Measurements from ENCODE around the gene PRKG1.

PRKG1 gene

DNA sequence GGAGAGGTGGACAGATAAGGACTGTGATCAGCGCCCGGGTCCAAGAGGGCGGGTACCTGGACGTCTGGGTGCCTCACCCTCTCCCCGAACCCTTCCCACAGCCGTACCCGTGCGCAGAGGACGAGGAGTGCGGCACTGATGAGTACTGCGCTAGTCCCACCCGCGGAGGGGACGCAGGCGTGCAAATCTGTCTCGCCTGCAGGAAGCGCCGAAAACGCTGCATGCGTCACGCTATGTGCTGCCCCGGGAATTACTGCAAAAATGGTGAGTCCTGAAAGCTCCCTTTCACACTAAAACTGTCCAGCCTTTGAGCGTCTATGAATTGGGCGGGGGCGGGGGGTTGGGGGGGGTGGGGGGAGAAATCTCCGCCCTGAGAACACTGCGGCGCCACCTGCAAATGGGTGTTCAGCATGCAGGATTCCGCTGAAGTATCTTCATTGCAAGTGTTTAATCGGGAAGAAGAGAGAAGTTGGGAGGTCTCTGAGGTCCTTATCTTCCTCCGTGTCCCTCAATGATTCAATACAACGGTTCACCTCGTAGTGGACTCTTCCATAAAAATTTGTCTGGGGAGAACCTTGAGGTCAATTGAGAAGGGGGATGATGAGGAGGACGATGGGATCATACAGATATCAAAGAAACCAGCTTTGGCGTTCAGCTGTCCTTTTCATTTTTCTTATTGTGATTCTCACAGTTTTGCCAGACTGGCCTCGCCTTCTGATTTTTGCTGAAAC is 1240.7 kb downstream of the PRKG1 start:
- no peak for DNase-seq

DNA sequence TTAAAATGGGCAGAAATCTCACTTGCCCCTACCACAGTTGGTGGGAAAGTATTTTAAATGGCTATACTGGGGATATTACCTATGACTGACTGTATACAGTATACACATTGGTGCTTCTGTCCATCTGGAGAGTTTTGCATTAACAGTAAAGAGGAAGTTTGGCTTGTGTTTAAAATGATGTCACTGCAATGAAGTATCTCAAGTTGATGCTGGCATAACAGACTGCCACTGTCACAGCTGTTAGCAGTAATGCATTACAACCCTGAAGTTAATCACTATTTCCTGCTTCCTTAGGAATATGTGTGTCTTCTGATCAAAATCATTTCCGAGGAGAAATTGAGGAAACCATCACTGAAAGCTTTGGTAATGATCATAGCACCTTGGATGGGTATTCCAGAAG is 1241.7 kb downstream of the PRKG1 start:
- no peak for DNase-seq

DNA sequence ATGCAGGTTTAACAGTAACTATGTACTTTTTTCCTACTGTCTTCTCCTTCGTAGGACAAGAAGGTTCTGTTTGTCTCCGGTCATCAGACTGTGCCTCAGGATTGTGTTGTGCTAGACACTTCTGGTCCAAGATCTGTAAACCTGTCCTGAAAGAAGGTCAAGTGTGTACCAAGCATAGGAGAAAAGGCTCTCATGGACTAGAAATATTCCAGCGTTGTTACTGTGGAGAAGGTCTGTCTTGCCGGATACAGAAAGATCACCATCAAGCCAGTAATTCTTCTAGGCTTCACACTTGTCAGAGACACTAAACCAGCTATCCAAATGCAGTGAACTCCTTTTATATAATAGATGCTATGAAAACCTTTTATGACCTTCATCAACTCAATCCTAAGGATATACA is 1242.2 kb downstream of the PRKG1 start:
- DNase-seq: no peak

DNA sequence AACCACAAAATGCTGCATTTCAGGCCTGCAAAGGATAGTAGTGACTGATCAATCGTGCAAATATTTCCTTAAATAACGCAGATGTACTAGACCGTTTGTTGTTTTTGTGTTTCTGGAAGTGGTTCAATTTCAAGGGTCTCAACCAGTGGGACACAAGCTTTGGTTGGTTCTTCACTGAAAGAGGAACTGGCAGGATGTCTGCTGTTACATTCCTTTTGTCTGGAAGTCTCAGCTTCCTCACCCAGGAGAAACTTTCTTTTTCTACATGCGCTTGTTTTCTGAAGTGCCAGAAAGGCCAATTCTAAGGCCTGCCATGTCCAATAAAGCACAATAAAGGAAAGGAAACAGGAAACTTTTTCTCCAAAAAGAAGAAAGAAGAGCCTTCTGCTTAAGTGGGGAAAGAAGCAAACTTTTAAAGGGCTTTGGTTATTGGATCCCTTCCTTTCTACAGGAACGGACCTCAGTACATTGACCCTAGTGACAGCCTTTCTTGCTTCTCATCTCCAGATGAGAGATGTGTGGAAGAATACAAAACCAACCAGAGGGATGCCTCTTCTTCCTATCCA is 1243.9 kb downstream of the PRKG1 start:
- no peak for DNase-seq

DNA sequence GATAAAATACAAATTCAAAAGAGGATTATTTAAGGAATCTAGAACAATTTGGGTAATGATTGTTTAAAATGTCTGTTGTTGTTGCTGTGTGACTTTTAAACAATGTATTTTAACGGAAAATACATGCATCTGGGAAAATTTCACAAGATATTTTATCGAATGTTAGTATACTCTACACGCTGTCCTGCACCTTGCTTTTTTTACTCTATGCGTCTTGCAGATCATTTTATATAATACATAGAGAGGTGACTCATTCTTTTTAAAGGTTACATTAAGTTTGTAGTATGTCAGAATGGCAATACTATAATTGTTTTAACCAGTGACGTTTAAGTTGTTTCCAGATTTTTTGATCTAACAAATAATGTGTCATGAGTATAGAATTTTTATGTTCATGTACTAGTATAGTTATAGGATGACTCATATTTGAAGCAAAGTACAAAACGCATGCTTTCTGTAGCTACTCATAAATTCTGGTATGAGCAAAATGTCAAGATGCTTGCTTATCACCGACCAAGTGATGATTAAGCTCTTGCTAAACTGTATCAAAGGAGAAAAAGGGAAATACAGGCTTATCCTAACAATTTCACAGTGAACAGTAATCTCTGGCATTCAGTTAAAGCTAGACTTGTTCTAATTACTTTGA is 1244.7 kb downstream of the PRKG1 start:
- DNase-seq: no peak

DNA sequence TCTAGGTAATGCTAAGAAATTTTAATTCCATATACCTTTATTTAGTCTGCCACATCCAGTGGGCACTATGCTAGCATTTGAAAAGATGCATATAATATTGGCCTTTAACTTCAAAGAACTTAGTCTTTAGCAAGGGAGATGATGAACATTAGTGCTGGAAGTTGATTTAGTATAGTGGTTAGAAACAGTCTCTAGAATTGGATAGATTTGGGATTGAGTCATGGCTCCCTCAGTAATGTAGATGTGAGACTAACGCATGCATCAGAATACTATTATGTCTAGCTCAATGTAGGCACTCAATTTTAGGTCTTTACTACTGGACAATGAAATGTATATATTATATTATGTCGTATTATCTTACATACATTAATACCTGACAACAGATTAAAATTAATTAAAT is 1245.6 kb downstream of the PRKG1 start:
- DNase-seq: no peak

DNA sequence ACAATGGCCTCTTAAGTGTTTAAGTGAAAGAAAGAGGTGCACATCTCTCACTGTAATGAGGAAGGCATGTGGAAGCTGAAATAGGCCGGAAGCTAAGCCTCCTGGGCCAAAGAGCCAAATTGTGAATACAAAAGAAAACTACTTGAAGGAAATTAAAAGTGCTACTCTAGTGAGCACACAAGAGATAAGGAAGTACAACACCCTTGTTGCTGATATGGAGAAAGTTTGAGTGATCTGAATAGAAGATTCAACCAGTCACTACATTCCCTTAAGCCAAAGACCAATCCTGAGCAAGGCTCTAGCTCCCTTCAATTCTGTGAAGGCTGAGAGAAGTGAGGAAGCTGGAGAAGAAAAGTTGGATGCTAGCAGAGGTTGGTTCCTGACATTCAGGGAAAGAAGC is 1248.0 kb downstream of the PRKG1 start:
- no peak for DNase-seq

DNA sequence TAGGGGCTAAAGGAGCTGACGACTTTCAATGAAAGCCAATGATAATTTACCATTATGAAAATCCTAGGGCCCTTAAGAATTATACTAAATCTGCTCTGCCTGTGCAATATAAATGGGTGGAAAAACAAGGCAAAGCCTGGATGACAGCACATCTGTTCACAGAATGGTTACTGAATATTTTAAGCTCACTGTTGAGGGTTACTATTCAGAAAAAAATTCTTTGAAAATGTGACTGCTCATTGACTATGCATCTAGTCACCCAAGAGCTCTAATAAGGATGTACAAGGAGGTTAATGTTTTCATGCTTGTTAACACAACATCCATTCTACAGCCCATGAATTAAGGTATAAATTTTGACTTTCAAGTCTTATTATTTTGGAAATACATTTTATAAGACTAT is 1248.6 kb downstream of the PRKG1 start:
- DNase-seq: no peak

DNA sequence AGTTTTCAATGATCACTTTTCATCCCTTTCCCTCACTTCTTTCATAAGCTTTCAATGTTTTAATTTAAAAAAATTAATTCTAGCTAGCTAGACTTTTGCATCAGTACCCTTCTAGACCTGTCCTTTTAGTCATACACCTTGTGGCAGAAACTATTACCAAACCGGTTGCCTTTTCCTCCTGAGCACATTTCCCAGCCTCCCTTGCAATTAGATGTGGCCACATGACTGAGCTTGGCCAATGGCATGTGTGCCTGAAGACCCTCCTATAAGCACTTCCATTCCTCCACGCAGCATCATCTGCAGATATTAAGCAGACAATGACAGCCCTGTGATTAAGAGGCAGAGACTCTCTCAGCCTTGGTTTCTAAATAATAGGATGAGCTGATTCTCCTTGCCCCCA is 1252.1 kb downstream of the PRKG1 start:
- DNase-seq: no peak

DNA sequence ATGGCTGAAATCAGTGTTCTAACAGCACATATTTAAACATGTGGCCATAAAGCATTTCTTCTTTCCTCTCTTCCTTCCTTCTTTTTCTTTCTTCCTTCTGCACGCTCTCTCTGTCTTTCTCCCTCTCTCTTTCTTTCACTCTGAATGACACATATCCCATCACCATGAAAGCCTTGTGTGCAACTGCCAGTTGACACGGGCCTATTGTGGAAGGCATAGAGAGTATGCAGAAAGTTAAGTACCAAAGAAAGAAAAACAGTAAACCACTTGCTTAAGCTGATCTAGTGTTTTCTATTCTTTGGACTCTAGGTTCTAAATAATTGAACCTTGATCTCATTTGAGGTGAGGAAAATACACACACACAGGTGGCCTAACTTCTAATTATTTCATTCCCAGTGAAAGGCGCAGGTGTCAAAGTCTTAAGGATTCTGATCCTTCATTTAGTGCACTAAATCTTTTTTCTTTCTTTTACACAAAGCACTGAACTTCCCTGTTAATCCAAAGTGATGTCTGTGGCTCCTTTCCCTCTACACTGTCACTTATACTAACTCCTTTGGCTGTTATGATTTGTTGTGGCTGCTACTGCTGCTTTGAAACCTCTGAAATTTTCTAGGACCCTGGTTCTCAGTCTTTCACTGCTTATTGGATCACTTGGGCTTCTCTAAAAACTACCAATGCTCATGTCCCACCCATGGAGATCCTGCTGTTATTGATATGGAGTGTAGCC is 1257.5 kb downstream of the PRKG1 start:
- DNase-seq: no peak

DNA sequence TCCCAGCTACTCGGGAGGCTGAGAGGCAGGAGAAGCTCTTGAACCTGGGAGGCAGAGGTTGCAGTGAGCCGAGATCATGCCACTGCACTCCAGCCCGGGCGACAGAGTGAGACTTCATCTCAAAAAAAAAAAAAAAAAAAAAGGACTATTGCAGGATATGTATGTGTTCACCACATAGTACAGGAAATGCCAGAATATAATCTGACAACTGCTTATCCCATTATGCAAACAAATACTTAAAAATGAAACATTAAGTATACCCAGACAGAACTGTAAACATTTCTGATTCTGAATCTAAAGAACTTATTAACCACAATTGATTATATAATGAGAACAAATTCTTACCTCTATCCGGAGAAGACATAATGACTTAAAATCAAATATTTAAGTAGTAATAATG is 1258.5 kb downstream of the PRKG1 start:
- DNase-seq: no peak

DNA sequence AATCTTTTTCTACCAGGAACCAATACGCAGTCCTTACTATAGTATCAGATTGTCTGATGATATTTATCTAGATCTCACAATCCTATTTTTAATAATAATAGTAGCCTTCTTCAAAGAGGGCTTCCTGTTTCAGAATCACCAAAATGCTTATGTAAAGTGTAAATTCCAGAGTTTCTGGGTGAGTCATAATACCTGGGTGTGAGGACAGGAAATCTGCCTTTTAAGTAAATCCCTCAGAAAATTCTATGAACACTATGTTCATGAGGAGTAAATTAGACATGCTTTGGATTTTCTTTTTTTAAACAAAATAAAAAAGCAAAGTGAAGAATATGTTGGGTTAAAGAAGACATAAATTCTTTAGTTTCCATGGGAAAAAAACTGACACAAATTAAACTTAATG is 1260.3 kb downstream of the PRKG1 start:
- no peak for DNase-seq

DNA sequence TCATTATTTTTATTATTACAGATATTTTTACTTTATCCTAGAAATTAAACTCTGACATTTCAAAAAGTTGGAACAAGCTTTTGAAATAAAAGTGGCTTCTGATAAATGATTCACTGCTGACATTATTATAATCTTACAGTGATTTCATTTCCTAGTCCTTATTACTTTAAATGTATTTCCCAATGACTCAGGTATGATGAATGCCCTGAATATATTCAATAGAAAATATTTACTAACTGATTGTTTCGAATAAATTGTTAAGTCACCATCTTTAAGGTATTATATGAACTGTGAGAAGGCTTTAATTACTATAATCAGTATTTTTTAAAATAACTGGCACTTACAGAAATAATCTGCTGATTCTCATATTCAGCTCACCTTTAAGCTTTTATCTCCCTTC is 1261.4 kb downstream of the PRKG1 start:
- no peak for DNase-seq

DNA sequence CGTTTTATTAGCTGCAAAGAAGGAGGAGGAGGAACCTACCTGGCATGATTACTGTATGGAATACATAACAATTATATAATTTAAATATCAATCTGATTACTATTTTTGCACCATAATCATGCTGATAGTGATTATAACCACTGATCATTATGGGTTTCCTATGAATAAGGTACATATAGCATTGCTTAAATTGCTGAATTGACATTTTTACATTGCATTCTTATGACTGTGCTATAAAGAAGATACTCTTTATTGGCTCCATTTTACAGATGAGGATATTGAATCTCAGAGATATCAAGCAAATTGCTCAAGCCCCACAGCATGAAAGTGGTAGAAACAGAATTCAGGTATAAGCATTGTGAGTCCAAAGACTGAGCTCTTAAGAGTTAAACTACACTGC is 1262.9 kb downstream of the PRKG1 start:
- DNase-seq: no peak

DNA sequence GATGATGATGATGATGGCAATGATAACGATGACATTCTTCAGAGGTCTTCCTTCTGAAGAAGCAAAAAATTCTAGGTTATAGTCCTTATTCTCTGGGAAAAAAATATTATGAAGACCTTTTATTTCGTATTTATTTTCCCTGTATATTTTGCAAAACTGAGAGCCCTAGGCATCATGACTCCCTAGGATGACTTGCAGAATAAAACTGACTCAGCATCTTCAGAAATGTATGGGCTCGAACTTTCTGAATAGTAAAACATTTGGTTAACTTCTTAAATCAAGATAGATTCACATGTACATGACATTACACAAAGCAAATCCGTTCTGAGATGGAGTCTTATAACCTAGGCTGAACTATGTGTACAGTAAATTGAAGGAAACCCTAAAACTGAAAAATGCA is 1269.2 kb downstream of the PRKG1 start:
- DNase-seq: no peak

DNA sequence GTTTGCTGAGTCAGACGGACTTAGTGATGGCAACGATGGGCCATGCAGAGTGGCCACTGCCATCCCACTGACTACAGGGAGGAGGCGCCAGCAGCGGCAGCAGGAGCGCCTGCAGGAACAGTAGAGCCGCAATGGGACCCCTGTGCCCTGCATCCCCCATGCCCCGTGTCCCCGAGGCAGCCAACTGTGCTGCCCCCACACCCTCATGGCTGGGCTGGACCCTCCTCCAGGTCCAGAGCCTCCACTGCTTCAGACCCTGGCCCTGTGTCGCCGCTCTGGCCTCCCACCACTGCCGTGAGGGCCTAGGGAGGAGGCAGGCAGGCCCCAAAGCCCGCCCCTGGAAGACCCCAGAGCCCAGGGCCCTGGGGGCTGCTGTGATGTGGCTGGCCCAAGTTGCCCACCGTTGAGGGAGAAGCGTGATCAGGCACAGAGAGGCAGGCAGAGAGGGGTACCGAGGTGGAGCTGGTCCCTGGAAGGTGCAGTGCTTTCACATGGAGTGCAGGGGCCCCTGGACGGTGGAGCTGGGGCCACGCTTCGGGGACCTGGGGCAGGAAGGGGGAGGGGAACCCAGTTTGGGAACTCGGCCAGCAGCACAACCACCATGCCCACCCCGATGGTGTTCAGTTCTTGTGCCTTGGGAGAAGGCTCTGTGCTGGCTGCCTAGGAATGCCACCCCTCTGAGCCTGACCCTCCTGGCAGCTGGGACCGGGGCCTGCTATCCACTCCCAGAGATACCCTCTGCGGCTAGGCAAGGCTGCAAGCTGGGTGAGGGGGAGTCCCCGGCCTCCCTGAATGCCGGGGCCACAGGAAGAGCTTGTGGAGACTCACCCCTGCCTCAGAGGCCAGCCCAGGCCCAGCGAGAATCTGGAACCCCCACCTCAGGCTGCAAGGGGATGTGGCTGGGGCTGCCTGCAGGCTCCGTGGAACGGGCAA is 1272.4 kb downstream of the PRKG1 start:
- no peak for DNase-seq

DNA sequence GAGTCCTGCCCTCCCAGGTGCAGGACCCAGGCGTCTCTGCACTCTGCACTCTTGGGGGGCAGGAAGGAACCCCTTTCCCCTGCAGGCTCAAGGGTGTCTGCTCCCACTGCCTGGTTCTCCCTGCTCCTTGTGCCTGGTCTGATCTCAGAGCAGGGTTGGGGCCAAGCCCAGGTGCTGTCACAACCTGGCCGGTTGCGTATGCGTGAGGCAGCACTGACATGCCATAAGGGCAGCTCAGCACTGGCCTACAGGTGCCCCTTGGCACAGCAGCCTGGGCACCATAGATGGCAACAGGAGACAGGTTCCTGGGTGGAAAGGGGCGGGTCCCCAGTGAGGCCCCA is 1273.0 kb downstream of the PRKG1 start:
- no peak for DNase-seq

Data from activated naive CD4-positive, alpha-beta T cell treated with Interleukin-2 at 50 U/mL for 16 hours (primary cell).